Measurements from ENCODE around the gene ITGB3. TPM values are rescaled to one million over a fixed set of nuclear protein-coding genes. Genes with fewer than 3 reads are reported as not detected.

The ITGB3 gene
- total RNA-seq, 1 donor from 2014 or later = 0.42 TPM

DNA sequence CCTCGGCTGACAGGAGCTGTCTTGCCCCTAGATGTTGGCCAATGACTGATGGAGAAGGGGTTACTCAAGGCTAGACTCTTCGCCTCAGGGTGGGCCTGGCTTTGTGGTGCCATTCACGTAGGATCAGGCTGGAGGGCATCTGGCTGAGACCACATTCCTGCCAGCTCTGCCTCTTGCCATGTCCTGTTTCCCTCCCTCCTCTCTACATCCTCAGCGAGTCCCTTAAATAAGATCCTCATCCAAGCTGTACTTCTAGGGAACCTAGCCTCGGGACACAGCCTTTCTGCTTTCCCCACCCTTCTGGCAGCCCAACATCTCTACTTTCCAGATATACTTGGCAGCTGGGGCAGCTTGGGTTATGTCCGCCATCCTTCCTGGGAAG lies 42.2 kb downstream of the ITGB3 start:
- intact Hi-C loops (cut with micrococcal nuclease) = no loop called here

DNA sequence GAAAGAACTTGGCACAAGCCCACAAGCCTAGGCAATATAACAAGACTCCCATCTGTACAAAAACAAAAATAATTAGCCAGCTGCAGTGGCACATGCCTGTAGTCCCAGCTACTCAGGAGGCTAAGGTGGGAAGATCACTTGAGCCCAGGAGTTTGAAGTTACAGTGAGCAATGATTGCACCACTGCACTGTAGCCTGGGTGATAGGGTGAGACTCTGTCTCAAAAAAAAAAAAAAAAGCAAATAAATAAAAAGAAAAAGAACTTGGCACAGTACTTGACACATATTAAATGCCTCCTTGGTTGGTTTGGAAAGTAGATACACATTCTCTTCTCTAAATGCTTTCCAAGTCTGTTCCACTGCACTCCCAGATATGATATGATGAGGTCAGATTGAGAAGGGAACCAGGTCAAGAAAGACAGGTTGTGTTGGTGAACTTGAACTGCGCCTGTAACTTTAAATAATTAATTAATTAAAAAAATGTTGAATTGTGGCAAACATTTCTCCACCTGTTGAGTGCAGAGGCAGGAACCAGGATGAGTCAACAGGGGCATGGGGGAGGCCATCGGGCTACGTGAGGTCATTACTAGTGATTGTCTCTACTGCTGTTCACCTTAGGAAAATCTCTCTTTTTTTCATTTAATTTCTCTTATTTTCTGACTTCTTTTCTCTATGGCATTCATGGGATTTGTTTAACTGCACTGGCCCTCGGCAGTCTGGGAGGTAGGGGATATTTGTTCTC lies 44.2 kb downstream of the ITGB3 start:
- intact Hi-C loops (cut with micrococcal nuclease) = no loop called here

DNA sequence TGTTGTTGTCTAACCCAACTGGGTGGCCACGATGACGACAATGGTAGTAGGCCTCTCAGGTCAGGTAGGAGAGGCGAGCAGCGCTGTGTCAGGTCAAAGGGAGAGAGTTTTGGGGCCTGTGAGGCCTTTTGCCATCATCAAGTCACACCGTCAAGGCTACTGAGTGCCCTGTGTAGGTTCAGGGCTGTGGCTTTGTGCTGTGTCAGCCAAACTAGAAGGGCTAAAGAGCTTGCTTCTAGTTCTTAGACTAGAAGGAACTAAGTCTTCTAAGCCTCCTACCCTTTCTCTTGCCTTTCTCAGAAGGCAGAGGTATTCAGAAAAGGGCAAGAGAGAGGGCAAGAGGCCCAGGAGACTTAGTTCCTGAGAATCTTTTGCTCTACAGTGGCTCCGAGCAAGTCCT lies 45.1 kb downstream of the ITGB3 start:
- intact Hi-C loops (cut with micrococcal nuclease) = no loop called here

DNA sequence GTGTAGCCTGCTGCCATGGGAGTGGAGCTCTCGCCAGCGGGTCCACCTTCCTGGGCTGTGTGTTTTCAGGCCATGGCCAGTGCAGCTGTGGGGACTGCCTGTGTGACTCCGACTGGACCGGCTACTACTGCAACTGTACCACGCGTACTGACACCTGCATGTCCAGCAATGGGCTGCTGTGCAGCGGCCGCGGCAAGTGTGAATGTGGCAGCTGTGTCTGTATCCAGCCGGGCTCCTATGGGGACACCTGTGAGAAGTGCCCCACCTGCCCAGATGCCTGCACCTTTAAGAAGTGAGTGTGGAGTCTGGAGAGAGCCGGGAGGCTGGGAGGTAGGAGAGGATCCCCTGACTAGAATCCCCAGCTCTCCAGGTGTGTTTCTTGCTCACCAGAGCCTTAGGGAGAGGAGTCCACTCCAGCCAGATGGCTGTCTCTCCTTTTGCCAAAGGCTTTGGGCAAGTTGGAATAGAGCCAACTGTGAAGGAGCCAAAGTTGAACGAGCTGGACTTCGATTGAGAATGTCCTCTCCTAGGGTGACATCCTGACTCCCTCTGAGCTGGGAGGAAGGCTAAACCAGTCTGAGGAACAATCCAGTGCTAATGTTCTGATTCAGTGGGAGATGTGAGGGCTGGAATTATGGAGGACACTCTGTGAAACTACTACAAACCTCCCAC lies 45.7 kb downstream of the ITGB3 start:
- intact Hi-C loops (cut with micrococcal nuclease) = no loop called here

DNA sequence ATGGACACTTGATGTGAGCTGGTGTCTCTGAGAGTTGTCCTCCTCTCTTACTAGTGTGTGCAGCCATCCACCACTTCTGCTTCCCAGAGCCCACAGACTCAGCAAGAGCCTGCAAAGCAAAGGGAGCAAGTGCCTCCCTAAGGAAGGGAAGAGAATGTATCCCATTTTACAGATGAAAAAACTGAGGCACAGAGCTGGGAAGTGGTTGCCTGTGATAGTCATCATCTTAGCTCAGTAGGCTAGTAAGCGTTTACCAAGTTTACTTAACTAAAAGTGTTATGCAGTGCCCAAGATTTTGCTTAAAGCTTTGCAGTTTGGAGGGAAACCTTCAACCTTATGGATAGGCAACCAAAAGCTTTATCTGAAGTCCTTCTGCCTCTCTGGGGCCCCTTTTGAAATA lies 47.1 kb downstream of the ITGB3 start:
- intact Hi-C loops (cut with micrococcal nuclease) = no loop called here

DNA sequence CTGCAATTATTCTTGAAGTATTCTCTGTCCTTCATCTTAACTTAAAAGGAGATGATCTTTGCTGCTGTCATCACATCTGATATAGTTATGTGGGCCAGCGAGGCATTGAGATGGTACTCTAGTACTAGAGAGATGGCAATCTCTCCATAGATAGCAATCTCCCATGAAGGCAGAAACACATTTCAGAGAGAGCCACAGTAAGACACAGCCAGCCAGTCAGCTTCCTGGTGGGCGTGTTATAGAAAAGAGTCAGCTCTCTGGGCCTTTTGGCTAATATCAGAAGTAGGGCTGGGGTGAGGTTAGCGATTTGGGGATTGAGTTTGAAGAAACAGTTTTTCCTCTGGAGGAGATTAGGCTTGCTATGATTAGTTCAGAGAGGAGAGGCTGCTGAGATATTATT lies 47.5 kb downstream of the ITGB3 start:
- intact Hi-C loops (cut with micrococcal nuclease) = no loop called here

DNA sequence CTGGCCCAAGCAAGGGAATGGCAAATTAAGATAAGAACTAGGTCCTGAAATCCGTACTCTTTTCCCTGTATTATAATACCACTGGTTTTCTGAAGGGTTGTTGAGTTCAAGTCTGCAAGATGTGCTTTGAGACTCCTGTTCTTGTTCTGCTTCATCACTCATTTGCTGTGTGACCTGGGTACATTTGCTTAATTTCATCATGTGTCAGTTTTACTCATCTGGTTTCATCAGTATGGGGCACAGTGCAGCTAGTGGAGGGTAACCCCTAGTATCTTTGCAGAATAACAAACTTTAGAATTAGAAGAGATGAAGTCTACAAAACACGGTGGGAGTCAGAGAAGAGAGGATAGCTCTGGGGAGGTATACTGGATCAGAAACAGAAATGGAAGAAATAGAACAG lies 48.2 kb downstream of the ITGB3 start:
- intact Hi-C loops (cut with micrococcal nuclease) = no loop called here

DNA sequence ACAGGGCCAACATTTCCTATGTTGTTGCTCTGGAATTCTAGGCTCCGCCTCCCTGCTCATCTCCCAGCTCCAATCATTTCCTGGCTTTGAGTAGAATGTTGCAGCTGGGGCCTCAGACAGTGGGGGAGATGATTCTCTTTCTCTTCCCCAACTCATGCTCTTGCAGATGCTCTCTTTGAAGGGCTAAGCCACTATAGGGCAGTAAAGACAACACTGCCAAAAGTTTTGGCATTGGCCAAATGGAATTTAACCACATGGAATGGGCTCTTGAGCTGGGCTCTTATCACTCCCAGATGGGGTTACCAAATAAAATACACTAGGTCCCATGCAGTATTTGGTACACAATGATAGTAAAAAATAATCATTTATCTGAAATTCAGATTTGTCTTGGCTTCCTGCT lies 50.6 kb downstream of the ITGB3 start:
- intact Hi-C loops (cut with micrococcal nuclease) = no loop called here

DNA sequence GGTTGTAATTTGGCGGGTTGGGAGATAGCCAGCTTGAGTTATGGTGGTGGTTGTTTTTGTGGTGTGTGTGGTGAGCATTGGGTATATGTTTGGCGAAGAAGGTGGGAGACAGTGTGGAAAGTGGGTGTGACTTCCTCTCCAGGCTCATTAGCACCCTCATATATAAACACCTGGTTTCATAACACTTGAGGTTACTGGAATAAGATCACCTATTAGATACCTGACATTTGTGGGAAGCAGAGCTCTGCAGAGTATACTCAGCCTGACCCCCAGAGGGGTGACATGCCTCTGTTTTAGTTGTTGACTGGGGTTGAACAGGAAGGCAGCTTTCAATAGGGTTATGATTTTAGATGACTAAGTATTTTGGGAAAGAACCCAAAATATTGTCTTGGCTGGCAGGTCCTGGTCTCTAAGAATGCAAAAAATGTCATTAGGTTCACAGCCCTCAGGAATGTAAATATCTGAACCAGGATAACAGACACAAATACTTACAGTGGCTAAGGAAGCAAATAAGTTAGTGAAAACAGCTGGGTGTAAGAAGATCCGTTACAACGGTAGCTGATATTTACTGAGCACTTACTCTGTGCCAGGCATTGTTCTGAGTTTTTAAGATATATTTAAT lies 51.8 kb downstream of the ITGB3 start:
- intact Hi-C loops (cut with micrococcal nuclease) = no loop called here

DNA sequence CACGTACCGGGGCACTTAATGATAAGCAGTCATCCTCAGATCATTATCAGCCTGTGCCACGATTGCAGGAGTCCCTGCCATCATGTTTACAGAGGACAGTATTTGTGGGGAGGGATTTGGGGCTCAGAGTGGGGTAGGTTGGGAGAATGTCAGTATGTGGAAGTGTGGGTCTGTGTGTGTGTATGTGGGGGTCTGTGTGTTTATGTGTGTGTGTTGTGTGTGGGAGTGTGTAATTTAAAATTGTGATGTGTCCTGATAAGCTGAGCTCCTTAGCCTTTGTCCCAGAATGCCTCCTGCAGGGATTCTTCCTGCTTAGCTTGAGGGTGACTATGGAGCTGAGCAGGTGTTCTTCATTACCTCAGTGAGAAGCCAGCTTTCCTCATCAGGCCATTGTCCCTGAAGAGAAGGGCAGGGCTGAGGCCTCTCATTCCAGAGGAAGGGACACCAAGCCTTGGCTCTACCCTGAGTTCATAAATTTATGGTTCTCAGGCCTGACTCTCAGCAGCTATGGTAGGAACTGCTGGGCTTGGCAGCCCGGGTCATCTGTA lies 56.6 kb downstream of the ITGB3 start:
- intact Hi-C loops (cut with micrococcal nuclease) = no loop called here

DNA sequence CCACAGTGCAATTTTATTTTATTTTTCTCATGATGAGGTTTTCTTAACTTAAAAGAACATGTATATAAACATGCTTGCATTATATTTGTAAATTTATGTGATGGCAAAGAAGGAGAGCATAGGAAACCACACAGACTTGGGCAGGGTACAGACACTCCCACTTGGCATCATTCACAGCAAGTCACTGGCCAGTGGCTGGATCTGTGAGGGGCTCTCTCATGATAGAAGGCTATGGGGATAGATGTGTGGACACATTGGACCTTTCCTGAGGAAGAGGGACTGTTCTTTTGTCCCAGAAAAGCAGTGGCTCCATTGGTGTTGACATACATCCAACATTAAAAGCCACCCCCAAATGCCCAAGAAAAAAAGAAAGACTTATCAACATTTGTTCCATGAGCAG lies 57.8 kb downstream of the ITGB3 start:
- intact Hi-C loops (cut with micrococcal nuclease) = no loop called here

DNA sequence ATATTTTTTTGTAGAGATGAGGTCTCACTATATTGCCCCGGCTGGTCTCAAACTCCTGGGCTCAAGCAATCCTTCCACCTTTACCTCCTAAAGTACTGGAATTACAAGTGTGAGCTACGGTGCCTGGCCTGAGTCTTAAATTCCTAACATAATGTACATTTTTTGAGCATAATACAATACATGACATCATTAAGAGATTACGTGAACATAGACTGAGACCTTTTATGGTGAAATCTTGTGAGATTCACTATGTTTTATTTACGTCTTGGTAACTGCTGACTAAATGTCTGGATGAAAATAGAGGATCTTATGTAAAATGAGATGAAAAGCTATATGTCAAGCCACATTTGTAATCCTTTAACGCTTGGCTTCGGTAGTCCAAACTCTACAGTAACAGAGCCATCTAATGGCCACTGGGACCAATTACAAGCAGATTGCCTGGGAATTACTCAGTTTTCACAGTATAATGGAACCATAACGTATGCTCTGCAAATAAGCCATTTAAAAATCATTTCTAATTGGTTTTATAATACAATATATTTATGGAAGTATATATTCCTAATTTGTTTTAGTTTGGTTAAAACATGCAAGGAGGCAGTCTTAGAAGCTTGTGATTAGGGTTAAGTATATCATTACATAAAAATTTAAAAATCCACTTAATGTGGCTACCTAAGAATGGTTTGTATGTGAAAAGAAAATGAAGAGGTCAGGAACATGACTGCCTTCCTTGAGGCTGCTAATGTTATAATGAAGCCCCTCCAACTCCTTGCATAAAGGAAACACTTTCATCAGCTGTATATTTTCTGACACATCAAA lies 62.0 kb downstream of the ITGB3 start:
- intact Hi-C loops (cut with micrococcal nuclease) = loop anchor here (1.0 to 2.0 kb wide), 6 partner anchors 86 to 373 kb away; partner anchors contain the start of gene CDC27

DNA sequence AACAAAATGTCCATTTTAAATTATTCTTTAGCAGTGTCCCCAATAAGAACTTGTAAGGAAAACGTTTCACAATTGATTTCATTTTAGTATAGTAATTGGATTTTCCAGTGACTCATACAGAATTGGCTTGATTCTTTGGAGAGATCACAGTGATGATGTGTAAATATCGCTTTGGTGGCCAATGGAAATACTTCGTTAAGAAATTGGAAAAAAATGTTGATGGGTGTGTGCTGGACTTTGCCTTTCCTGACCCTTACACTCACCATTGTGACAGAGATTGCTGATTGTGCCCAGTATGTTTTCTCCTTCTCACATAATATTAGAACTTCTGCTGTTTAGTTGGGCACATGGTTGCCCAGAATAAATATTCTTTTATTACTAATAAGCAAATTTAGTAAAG lies 62.7 kb downstream of the ITGB3 start:
- intact Hi-C loops (cut with micrococcal nuclease) = loop anchor here (1.0 kb wide), 1 partner anchor 87 kb away; no protein-coding TSS in a partner anchor

DNA sequence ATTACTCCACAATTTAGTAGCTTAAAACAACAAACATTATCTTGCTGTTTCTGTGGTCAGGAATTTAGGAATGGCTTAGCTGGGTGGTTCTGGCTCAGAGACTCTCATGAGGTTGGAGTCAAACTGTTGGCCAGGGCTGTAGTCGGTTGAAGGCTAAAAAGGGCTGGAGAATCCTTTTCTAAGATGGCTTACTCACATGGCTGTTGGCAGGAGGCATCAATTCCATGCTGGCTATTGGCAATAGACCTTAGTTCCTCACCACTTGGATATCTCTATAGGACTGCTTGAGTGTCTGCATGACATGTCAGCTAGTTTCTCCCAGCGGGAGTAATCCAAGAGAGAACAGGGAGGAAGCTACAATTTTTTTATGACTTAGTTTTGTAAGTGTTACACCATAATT lies 63.5 kb downstream of the ITGB3 start:
- intact Hi-C loops (cut with micrococcal nuclease) = no loop called here

DNA sequence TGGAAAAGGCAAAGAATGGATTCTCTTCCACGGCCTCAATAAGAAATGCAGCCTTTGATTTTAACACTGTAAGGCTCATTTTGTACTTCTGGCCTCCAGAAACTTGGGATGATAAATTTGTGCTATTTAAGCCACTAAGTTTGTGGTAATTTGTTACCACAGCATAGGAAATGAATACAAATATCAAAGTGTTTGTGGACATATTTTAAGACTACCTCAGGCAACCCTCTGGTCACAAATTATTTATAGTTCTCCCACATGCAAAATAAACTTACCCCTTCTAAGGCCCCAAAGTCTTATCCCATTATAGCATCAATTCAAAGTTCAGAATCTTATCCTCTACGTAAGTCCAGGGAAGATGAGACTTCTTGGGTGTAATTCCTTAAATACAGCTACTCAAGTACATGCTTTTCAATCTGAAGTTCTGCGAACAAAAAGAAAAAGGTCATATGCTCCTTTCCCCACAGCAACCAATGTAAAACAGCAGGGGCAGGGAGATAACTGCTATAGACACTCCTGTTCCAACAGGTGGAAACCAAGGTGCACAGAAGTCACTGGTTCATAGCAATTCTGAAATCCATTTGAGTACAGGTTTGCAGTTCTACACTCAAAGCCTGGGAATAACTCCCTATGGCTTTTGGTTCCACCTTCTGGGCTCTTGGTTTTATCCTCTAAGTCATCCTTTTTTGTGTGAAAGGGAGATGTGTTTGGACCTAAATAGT lies 64.7 kb downstream of the ITGB3 start:
- intact Hi-C loops (cut with micrococcal nuclease) = no loop called here

DNA sequence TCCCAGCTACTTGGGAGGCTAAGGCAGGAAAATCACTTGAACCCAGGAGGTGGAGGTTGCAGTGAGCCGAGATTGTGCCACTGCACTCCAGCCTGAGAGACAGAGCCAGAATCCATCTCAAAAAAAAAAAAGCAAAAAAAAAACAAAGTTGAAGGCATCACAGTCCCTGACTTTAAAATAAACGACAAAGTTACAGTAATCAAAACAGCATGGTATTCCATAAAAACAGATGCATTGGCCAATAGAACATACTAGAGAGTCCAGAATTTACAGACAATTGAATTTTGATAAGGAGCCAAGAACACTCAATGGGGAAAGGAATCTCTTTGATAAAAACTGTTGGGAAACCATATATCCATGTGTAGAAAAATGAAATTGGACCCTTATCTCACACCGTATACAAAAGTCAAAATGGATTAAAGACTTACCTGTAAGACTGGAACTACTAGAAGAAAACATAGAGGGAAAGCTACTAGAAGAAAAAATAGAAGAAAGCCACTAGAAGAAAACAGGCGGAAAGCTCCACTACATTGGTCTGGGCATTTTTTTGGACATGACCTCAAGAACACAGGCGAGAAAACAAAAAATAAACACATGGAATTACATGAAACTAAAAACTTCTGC lies 67.4 kb downstream of the ITGB3 start:
- intact Hi-C loops (cut with micrococcal nuclease) = loop anchor here (10.0 kb wide), 1 partner anchor 256 kb away; no protein-coding TSS in a partner anchor

DNA sequence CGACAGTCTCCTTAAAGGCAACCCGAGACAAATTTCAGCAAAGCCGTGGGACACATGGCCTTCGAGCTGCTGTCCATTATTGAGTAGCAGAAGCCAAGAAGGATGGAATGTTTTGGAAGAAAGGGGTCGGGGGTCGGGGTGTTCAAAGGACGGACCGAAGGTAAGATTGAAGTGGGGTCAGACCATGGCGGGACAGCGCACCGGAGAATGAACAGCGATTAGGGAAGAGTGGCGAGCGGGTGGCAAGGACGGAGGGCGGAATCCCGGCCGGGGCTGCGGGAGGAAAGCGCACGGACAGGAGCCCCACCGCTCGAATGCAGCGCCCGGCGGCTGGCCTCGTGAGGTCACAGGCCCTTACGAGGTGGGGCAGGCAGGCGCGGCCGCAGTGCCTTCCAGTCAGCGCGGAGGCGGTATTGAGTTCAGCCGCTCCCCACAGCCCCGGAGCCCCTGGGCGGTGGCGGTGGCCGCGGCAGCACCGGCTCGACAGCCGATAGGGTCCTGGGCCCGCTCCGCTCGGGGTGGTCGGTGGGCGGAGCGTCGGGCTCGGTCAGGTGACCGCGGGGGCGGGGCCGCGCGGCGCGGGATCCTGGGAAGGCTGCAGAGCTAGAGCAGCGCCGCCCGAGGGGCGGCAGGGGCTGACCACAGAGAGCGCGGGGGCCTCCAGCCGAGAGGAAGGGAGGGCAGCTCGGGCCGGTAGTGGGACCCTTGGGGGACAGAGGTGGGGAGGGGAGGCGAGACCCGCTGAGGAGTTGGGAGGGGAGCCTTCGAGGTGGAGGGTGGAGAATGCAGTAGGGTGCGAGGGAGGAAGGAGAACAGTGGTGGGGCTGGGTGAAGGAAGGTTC lies 70.0 kb downstream of the ITGB3 start, which contains the start of gene EFCAB13:
Gene EFCAB13 (plus strand): TSS at position 574 of the 842 bp plus-strand sequence. CDS start 4,399 bp downstream, outside the sequence.
- intact Hi-C loops (cut with micrococcal nuclease) = loop anchor here (1.0 to 10.0 kb wide), 4 partner anchors 134 to 401 kb away; partner anchors contain the start of gene CDC27

DNA sequence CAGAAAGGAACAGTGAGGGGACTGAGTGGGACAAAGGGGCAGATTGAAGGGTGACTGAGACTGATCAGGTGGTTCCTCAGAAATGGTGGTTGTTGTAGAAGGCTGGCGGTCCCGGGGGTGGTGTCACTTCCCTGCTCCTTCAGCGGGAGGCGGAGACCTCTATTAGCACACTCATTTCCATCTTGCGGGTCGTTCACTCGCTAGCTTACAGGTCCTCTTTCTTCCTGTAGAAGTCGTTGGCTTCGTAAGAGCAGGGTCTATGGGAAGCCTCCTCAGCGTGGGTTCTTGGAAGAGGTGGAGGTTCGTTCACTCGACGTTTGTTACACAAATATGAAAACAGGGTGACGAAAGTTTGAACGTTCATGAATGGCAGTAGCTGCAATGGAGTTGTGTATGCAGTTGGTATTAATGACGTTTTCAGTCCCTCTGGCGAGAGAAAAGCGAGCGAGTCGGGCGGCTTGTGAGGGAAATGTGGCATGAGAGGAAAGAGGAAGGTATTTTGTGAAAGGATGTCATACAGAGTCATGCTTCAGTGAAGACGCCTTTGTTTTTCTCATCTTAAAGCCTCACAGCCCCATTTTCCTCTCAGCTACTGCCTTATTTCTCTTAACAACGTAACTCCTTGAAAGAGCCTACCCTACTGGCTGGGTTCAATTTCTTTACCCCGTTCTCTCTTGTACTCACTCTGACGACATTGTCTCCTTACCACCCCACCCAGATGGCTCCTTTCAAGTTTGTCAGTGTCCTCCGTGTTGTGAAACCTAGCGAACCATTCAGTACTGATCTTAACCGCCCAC lies 70.8 kb downstream of the ITGB3 start:
- intact Hi-C loops (cut with micrococcal nuclease) = loop anchor here (1.0 to 10.0 kb wide), 3 partner anchors 135 to 260 kb away; partner anchors contain the start of gene CDC27
